GM19468 (cell line): ENCODE measurements around the gene CLIC3.

ENCODE experiments used
- ATAC-seq: cut with Tn5 transposase; IDR thresholded peaks from one replicate; pipeline ENCODE4 v1.9.1; 2021; ENCODE audit warnings: mild to moderate bottlenecking, moderate library complexity, moderate number of reproducible peaks; ENCODE audit not compliant: unreplicated experiment; ENCODE audit errors: extremely low read depth

Gene CLIC3

DNA sequence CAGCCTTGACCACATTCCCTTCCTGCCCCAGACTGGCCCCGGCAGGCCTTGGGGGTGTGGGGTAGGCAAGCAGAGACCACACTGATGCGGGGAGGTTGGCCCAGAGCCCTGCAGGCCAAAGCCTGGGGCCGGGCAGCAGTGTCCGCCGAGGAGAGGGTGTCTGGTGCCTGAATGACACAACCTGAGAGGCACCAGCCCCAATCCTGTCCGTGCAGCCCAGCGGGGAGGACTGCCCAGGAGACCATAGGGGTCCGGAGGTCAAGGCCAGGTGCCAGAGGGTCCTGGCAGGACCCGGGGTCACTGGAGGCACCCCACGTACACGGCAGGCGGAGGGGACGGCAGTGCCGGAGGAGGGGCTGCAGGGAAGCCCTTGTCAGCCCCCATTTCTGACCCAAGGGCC lies 24.6 kb downstream of the CLIC3 start:
- no peak for ATAC-seq

DNA sequence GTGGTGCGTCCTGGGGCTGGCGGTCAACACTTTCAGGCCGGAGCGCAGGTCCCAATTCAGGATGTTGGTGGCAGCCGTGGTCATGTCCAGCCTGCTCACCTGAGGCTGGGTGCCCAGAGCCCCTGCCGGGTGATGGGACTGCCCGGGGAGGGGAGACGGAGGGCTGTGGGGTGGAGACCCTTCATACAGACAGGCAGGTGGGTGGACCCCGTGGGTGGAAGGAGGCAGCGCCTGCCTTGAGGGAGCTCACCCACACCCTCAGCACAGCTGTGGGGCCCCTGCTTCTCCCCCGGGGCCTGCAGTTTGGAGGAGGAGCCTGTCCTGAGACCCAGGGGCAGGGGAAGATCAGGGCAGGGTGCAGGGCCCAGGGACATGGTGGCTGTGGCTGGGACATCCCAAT lies 26.0 kb downstream of the CLIC3 start:
- ATAC-seq, result no peak

DNA sequence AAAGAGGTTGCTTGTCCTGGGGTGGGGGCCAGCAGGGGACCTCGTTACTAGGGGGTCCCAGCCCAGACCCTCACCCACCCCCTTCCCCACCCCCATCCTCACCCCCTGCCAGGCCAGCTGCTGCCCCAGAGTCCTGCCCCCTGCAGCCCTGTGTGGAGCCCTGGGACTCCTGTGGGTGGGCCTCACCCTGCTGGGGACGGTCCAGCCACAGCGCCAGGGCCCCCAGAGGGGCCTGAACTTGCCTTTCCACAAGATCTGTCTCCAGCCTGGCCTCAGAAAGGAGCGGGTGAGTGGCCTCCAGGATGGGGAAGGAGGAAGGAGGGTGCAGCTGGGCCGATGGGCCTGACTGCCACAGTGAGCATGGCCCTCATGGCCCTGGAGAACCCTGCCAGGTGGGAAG lies 26.6 kb downstream of the CLIC3 start:
- ATAC-seq, result no peak

DNA sequence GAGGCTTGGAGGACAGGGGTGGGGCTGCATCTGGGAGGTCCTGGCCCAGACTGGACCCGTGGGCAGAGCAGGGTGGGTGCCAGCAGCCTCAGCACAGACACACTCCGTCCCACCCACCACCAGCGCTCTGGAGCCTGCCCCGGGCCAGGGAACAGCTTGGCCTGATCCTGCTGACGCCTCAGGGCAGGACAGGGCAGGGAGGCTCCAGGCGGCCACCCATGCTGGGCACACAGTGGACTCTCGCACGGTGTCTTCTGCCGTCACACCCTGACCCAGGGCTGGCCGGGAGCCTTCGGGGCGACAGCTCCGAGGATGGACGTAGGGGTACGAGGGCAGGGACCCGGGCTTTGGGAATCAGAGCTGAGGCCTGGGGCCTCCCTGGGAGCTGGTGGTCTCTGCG lies 27.2 kb downstream of the CLIC3 start:
- no peak for ATAC-seq

DNA sequence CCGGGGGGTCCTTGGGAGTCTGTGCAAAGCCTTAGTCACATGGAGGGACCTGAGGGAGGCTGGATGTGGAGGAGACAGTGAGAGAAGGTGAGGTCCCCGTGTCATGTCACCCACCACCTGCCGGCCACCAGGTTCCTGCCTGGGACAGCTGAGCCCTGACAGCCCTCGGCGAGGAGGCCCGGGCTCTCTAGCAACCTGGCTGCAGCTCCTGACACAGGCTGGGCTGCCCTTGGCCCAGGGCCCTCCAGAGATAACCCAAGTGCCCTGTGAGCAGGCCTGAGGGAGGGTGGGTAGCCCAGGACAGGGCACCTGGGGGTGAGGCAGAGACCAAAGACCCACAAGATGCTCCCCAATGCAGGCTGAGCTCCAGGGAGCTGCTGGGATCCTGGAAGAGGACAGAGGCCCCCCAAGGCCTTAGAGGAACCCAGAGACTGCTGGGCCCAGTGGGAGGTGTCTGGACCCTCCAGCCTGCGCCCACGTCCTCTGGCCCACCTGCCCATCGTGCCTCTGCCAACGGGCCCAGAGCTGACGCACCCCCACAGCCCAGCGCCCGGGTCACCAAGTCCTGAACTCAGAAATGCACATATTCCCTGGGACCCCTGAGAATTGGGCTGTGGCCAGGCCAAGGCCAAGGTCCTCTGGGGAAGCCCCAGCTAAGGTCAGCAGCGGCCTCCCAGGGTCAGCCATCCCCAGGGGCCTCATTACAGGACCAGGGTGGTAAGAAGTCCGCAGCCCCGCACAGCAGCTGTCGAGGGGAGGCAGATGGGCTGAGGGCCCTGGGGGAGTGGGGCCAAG lies 27.8 kb downstream of the CLIC3 start:
- no peak for ATAC-seq

DNA sequence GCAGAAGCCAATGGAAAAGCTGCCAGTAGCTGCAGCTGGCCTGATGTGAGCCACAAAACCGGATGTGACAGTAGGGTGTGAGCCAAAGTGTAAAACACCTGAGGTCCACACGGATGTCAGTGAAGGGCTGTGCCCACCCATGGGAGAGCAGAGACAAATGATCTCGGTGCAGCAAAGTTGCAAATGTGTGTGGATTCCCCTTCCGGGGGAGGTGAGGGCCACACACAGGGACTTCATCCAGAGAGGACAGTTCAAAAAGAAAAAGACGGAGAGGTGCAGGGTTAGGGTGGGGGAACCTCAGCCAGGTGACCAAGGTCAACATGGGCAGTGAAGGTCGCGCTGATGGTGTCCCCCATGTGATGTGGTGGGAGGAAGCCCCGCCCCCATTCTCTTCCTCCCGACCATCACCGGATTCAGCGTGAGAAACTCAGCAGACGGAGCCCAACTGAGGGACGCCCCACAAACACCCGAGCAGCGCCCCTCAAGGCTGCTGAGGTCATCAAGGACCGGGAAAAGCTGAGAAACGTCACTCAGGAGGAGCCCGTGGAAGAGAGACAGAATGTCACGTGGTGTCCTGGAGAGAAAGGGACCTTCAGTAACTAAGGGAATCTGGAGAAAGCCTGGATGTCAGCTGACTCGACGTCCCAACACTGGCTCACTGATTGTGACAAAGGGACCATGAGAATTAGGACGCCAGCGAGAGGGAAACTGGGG lies 30.4 kb downstream of the CLIC3 start:
- ATAC-seq, result no peak

DNA sequence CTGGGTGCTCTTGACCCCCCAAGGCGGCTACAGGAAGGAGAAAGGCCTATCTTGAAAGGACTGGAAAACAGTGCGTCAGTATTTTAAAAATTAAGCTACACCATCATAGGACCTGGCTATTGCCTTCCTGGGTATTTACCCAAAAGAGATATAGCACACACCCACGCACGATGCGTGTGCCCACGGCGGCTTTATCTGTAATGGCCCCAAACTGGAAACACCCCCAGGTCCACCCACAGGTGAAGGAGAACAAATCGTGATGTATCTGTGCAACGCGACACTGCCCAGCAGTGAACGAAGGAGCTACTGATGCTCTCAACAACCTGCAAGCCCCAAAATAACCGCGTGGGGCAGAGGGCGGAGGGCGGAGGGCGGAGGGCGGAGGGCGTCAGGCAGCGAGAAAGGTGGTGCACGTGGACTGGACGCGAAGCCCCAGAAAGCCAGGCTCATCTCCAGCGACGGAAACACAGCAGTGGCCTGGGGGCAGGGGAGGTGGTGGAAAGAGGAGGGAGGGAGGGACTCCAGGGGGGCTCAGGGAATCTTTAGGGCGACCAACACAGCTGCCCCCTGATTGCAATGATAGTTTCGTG lies 31.4 kb downstream of the CLIC3 start:
- no peak for ATAC-seq

DNA sequence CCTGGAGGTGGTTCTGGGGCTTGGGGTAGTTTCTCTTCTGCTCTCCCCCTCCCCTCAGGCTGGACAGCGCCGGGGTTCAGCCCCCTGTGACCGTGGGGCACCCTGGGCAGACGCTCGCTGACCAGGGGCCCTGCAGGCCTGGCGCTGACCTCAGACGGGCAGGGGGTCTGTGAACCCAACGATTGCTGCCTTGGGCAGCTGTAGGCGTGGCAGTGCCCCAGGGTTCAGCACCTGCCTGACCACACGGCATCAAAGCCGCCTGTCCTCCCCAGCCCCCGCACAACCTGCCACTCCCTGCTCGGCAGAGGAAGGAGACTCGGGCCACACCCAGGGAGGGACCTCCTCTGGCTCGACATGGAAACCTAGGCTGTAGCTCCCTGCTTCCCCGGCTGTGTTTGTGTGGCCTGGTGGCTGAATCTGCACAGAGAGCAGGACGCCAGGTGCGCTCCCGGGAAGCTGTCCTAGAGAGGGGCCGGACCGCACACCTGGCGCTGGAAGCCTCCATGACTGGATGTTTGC lies 32.1 kb downstream of the CLIC3 start:
- no peak for ATAC-seq

DNA sequence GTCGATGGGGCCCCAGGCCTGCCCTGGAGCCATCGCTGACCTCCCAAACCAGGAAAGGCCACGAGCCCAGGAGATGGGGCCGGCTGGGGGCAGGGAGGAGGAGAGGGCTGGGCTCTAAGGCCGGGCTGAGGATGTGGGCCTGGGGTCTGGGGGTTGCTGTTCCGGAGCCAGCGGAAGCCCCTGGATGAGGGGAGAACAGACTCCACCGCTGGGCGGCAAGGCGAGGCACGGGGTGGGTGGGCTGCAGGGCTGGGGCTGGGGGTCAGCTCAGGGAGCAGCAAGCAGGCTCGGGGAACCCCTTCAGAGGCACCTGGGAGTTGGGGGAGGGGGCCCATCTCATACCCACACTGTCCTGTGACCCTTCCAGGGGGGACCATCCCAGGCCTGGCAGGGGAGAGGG lies 32.6 kb downstream of the CLIC3 start:
- ATAC-seq, result no peak

DNA sequence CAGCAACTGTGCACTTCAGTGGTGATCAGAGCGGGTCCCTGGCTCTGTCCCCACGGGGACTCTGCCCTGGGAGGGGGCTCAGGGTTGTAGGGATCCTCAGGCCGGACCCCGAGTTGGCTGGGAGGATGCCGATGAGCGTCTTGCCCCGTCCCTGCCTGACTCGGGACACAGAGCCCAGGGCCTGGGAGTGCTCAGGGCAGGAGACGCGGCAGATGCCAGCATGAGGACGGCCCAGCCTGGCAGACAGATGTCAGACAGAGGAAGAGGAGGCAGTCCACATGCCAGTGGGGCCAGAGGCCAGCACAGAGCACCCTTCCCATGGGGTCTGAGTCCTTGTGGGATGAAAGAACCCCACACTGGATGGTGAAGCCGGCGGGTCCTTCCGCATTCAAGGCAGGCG lies 33.0 kb downstream of the CLIC3 start:
- no peak for ATAC-seq

DNA sequence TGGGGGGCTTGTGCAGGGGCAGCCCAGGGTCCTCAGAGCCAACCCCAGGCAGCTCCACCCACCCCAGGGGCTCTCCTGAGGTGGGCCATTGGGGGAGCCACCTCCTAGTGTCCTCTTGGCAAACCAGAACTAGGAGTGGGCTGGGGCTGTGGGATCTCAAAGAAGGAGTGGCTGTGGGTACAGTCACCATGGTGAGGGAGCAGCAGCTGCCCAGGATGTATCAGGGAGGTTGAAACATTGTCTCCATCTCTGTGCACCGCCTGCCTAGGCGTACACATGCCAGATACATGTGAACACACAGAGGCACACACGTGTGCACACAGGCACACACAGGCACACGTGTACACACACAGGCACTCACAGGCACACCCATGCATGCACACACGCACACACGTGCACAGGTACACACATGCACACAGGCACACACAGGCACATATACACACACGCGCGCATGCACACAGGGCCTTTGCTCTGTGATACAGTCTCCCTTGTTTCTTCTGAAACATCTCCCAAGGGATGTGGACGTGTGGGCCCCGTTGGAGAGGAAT lies 33.6 kb downstream of the CLIC3 start:
- ATAC-seq, result no peak

DNA sequence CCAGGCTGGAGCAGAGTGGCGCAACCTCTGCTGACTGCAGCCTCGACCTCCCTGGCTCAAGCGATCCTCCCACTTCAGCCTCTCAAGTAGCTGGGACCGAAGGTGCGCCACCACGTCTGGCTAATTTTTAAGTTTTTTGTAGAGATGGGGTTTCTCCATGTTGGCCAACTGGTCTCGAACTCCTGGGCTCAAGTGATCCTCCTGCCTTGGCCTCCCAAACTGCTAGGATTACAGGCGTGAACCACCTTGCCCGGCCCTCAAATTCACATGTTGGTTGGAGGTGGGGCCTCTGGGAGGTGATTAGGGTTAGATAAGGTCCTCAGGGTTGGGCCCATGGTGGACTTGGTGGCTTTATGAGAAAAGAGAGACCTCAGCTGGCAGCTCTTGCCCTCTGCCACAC lies 34.2 kb downstream of the CLIC3 start:
- no peak for ATAC-seq

DNA sequence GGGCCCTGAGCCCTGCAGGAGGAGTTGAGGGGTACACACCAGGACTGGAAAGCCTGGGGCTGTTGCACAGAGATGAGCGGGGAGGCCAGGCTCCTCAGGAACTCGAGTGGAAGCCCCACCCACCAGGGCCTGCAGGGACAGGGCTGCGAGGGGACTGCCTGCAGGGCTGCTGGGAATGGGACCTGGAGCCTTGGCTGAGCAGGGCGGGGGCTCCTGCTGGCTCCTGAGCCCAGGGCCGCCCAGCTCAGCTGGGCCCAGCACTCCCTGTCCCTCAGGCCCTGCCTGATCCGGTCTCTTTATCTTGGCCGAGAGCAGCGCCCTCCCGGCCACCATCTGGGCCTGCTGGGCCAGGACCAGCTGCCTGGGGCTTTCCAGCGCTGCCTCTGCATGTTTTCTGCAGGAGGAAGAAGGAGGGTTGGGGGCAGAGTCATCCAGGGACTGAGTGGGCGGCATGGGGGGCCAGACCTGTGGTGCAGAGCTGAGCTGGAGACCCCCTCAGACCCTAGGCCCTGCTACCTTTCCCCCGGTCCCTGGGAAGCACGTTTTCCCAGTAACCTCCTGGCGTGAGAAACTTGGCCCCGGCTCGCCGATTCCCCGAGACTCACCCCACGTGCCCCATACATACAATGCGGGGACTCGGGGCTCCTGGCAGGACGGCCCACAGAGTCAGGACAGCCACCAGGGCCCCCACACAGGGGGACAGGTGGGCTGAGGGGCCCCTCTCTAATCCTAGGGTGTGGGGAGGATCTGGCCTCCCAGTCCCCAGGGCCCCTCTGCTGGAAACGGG lies 34.9 kb downstream of the CLIC3 start:
- ATAC-seq, result no peak

DNA sequence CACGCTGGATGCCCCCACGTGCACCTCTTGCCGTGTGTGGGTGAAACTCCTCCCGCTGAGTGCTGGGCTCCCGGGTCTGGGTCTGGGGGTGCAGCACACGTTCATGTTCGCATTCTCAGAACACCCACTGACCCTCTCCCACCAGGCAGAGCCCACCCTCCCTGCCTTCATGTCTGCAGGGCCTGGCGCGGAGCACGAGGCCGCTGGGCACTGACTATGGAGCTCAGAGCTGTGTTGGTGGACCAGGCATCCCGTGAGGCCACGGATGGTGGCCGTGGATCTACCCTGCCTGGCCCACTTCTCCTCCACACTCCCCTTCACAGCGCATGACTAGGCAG lies 35.5 kb downstream of the CLIC3 start:
- no peak for ATAC-seq

DNA sequence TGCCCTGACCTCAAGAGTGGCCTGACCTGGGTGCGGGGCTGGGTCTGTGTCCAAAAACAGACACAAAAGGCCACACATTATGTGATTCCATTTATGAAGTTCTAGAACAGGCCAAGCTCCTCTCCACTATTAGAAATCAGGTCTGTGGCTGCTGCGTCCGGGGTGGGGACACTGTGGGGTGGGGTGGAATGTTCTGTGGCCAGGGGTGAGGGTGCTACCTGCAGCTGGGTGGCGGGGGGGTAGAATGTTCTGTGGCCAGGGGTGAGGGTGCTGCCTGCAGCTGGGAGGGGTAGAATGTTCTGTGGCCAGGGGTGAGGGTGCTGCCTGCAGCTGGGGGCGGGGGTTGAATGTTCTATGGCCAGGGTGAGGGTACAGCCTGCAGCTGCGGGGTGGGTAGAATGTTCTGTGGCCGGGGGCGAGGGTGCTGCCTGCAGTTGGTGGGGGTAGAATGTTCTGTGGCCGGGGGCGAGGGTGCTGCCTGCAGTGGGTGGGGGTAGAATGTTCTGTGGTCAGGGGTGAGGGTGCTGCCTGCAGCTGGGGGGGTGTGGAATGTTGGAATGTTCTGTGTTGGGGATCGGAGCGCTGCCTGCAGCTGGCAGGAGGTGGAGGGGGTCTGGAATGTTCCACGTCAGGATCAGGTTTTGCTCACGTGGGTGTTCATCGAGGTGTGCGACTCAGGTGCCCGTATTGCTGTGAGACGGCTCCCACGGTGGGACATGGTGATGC lies 36.0 kb downstream of the CLIC3 start:
- ATAC-seq, result no peak

DNA sequence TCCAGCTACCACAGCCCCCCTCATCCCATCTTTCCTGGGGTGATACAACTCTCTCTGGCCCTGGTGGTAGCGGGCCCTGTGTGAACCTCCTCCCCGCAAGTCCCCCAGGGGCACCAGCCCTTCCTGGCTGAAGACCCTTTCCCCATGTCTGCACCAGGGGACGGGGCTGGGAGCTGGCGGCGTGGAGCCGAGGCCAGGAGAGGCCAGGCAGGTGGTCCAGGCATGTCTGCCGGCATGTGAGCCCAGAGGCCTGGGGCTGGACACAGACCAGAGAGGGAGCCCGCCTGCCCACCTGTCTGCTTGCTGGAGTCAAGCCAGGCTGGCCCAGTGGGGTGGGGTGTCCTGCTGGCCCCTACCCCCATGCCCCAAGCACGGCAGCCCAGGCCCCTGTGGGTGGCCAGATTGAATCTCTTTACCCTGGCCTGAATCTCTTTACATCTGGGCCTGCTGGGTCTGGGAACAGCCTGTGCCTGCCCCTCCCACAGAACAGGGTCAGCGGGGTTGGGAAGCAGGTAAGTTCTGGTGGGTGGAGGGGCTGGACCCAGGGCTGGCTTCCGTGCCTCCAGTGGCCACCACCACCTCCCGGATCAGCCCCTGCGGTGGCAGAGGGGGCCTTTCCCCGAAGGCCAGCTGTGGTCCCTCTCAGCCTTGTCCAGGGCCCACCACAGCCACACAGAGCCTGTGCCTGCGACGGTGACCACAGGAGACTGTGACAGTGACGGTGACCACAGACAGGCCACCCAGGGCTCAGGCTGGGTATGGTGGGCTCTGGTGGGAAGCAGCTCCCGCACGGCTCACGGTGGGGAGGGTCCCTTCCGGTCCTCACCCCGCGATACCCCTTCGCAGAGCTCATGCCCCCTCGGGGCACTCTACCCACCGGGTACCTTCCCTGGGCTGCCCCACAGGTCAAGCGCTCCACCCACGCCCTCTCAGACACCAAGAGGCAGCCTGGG lies 37.2 kb downstream of the CLIC3 start:
- no peak for ATAC-seq

DNA sequence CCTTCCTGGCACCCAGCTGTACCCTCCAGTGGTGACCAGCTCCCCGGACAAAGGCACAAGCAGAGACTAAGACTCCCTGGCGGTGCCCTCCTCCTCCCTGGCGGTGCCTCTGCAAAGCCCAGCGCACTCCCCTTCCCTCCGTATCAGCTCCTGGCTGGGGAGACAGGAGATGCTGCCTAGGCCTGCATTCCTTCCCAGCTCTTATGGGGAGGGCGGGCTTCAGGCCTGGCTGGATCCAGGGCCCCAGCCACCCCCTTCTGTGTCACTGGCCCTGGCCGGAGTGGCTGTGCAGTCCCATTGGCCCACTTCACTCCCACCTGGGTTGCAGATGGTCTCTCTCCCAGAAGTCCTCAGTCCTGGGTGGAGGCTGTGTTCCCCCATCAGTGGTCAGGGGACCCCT lies 37.9 kb downstream of the CLIC3 start:
- ATAC-seq, result no peak

DNA sequence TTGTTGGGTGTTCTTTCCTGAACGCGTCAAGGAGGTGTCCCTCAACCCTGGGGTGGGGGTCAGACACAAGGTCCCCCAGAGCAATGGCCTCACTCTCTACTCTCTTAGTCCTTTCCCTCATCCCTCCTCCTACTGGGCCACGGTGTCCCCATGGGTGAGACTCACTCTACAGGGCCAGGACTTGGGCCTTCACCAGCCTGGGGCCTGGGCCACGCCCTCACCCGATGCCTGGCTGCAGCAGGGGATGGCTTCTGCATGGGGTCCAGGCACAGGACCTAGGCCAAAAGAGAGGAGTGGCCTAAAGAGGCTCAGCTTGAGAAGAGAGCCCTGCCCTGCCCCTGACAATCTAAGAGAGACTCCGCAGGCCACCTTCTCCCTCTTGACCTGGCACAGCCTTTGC lies 38.5 kb downstream of the CLIC3 start:
- no peak for ATAC-seq

DNA sequence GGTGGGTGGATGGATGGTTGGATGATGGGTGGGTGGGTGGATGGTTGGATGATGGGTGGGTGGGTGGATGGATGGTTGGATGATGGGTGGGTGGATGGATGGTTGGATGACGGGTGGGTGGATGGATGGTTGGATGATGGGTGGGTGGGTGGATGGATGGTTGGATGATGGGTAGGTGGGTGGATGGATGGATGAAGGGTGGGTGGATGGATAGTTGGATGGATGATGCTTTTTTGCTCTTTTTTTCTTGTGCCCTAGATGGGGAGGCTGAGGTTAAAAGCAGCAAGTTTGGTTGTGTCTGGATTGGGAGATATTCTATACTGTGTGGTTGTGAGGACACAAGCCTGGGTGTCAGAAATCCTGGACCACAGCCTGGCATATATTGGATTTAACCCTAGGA lies 38.9 kb downstream of the CLIC3 start:
- ATAC-seq, result no peak
